Measurements from ENCODE around the gene JHY. TPM values are rescaled to one million over a fixed set of nuclear protein-coding genes. Genes with fewer than 3 reads are reported as not detected.
A peak's percentile ranks its signal among the peaks of the same experiment; 100 is the strongest.

The JHY gene
- total and polyA plus RNA-seq, 2 donors (not counting 1 experiment from before 2014, with no cell fraction given), result 2.3 to 5.1 TPM

- DNase-seq (peak; percentile 49), ATAC-seq (ENCODE audit: low read depth) (peak; percentile 31)
- Histone ChIP-seq H3K79me2 (ENCODE audit: control insufficient read depth, insufficient read depth, low read length) (no peaks in the 10 kb centered on the region), H3K4me1 (ENCODE audit: control insufficient read depth in 2 of 2, insufficient read depth in 2 of 2, low read length in 2 of 2) (peaks cover 26 to 45% of the 10 kb centered on the region in 2 donors), H3K27ac (ENCODE audit: low read length in 2 of 2) (no peak within 1 kb of the TSS), H3K9ac (ENCODE audit: low read length) (no peak within 1 kb of the TSS), H3K4me3 (ENCODE audit: control extremely low read depth in 1 of 5, extremely low read depth in 1 of 5, insufficient read depth in 1 of 5, low read depth in 2 of 5, low read length in 4 of 5) (no peak within 1 kb of the TSS), H3K27me3 (replicated peaks in 1 of 4; ENCODE audit: control extremely low read depth in 1 of 4, control insufficient read depth in 3 of 4, insufficient read depth in 4 of 4, low read length in 3 of 4) (peaks cover 0 to 87% (median 74%) of the 10 kb centered on the region in 4 experiments), H4K20me1 (ENCODE audit: control insufficient read depth, insufficient read depth, low read length, poor library complexity, severe bottlenecking) (no peaks in the 10 kb centered on the region), H3K4me2 (replicated peaks; ENCODE audit: low read depth, low read length, poor library complexity, severe bottlenecking) (no peak within 1 kb of the TSS), H3K9me3 (ENCODE audit: control extremely low read depth in 1 of 3, control insufficient read depth in 2 of 3, insufficient read depth in 1 of 3, low read length in 2 of 3) (peaks cover 0 to 35% (median 0%) of the 10 kb centered on the region in 3 donors), H2AFZ (ENCODE audit: insufficient read depth, low read depth, low read length, poor library complexity, severe bottlenecking) (no peak within 1 kb of the TSS), H3K36me3 (replicated peaks in 1 of 2; ENCODE audit: control extremely low read depth in 1 of 2, control insufficient read depth in 1 of 2, extremely low read depth in 1 of 2, insufficient read depth in 2 of 2, low read length in 1 of 2) (no peaks in the 10 kb centered on the region)
- Mint-ChIP-seq H3K27me3 (peaks cover 79% of the 10 kb centered on the region), H3K9me3 (ENCODE audit: insufficient read depth) (no peaks in the 10 kb centered on the region), H3K27ac (peak within 1 kb of the TSS; percentile 3), H3K4me1 (peaks cover 27% of the 10 kb centered on the region), H3K4me3 (no peak within 1 kb of the TSS)
- intact Hi-C loops (cut with micrococcal nuclease), result no loop called here
- 8% methylated on average over 33 of the region's 35 CpGs for WGBS (ENCODE audit: insufficient coverage)
- CTCF ChIA-PET, result no interaction called here
- POLR2A ChIA-PET, result no interaction called here
- TF ChIP-seq EZH2 (IDR thresholded peaks at IDR 0.05; ENCODE audit: borderline replicate concordance, insufficient read depth, low read depth, low read length, poor library complexity, severe bottlenecking) (no peak), CTCF (IDR thresholded peaks at IDR 0.05) (no peak)
Measured at GRCh38 chr11:122981388-122982264, 99.1 kb downstream of the JHY start, which contains the start of gene BSX. BSX (minus strand) TSS chr11:122981834; CDS start chr11:122981671, 163 bp downstream.

All from B cell (primary cell).